ENCODE data around the gene GRIK3.

The GRIK3 gene

GRCh38 chr1:36874271-36875060 lies 159.8 kb downstream of the GRIK3 start:
- DNase-seq (ENCODE audit: low read depth): no peak

- no peak for DNase-seq (ENCODE audit: low read depth)
These were observed 161.5 kb downstream of the GRIK3 start for GRCh38 chr1:36872858-36873257.

- no peak for DNase-seq (ENCODE audit: low read depth)
These were observed 162.1 kb downstream of the GRIK3 start for GRCh38 chr1:36872126-36872754.

GRCh38 chr1:36871146-36871971 lies 163.0 kb downstream of the GRIK3 start:
- no peak for DNase-seq (ENCODE audit: low read depth)

- no peak for DNase-seq (ENCODE audit: low read depth)
These were observed 164.5 kb downstream of the GRIK3 start for GRCh38 chr1:36869826-36870225.

GRCh38 chr1:36869054-36869453 lies 165.3 kb downstream of the GRIK3 start:
- no peak for DNase-seq (ENCODE audit: low read depth)

GRCh38 chr1:36867575-36867974 lies 166.7 kb downstream of the GRIK3 start:
- DNase-seq (ENCODE audit: low read depth): no peak

GRCh38 chr1:36866169-36866814 lies 168.0 kb downstream of the GRIK3 start:
- DNase-seq (ENCODE audit: low read depth): no peak

- no peak for DNase-seq (ENCODE audit: low read depth)
These were observed 168.8 kb downstream of the GRIK3 start for GRCh38 chr1:36865602-36865900.

- DNase-seq (ENCODE audit: low read depth): no peak
These were observed 169.3 kb downstream of the GRIK3 start for GRCh38 chr1:36864823-36865601.

- peak; percentile 11 for DNase-seq (ENCODE audit: low read depth)
These were observed 170.0 kb downstream of the GRIK3 start for GRCh38 chr1:36864182-36864822.

- DNase-seq (ENCODE audit: low read depth): no peak
These were observed 170.8 kb downstream of the GRIK3 start for GRCh38 chr1:36863500-36863899.

- DNase-seq (ENCODE audit: low read depth): no peak
These were observed 171.3 kb downstream of the GRIK3 start for GRCh38 chr1:36863061-36863460.

- DNase-seq (ENCODE audit: low read depth): no peak
These were observed 172.9 kb downstream of the GRIK3 start for GRCh38 chr1:36861375-36861774.

- no peak for DNase-seq (ENCODE audit: low read depth)
These were observed 174.4 kb downstream of the GRIK3 start for GRCh38 chr1:36859926-36860325.

GRCh38 chr1:36858981-36859380 lies 175.3 kb downstream of the GRIK3 start:
- DNase-seq (ENCODE audit: low read depth): no peak

- no peak for DNase-seq (ENCODE audit: low read depth)
These were observed 175.8 kb downstream of the GRIK3 start for GRCh38 chr1:36858553-36858952.

- DNase-seq (ENCODE audit: low read depth): no peak
These were observed 176.6 kb downstream of the GRIK3 start for GRCh38 chr1:36857754-36858153.

GRCh38 chr1:36855699-36856494 lies 178.4 kb downstream of the GRIK3 start:
- DNase-seq (ENCODE audit: low read depth): no peak

GRCh38 chr1:36853638-36854037 lies 180.7 kb downstream of the GRIK3 start:
- DNase-seq (ENCODE audit: low read depth): no peak
